ENCODE measurements around the gene NHSL1. TPM values are rescaled to one million over a fixed set of nuclear protein-coding genes. Genes with fewer than 3 reads are reported as not detected.

NHSL1 gene
- total and polyA plus RNA-seq, 2 donors (not counting 3 experiments of a cell fraction or from before 2014, with no cell fraction given), result 24.8 to 55.0 TPM

- Histone ChIP-seq H2AFZ (ENCODE audit: low read depth, low read length) (no peak overlapping the region), H3K27me3 (ENCODE audit: control insufficient read depth in 2 of 2, insufficient read depth in 2 of 2, low read length in 2 of 2) (no peaks in the 10 kb centered on the region), H4K20me1 (replicated peaks; ENCODE audit: control insufficient read depth, extremely low read depth, insufficient read depth, low read length) (no peaks in the 10 kb centered on the region), H3K9me3 (replicated peaks; ENCODE audit: control insufficient read depth, insufficient read depth, low read length) (no peaks in the 10 kb centered on the region), H3K9me1 (replicated peaks; ENCODE audit: control insufficient read depth, extremely low read depth, insufficient read depth, low read length) (no peaks in the 10 kb centered on the region), H3K36me3 (ENCODE audit: control insufficient read depth in 2 of 2, extremely low read depth in 1 of 2, insufficient read depth in 2 of 2, low read length in 2 of 2) (peaks cover 14 to 20% of the 10 kb centered on the region in 2 experiments), H3K4me3 (replicated peaks in 1 of 3; ENCODE audit: insufficient read depth in 1 of 3, low read depth in 1 of 3, low read length in 3 of 3) (no peak overlapping the region), H3K79me2 (ENCODE audit: control insufficient read depth, insufficient read depth, low read length) (peaks cover 4% of the 10 kb centered on the region), H3K9ac (replicated peaks; ENCODE audit: extremely low read depth, insufficient read depth, low read length) (no peak overlapping the region), H3K4me2 (ENCODE audit: insufficient read depth, low read length) (no peak overlapping the region), H3K27ac (ENCODE audit: insufficient read depth, low read depth, low read length) (peak overlapping the region; percentile 98), H3K4me1 (ENCODE audit: control insufficient read depth, extremely low read depth, insufficient read depth, low read length) (peaks cover 31% of the 10 kb centered on the region)
- intact Hi-C loops (cut with micrococcal nuclease) (loop anchor here (5.0 kb wide), 2 partner anchors 362 to 577 kb away; partner anchors contain the start of genes CCDC28A and REPS1), dilution Hi-C loops (cut with MboI; ENCODE audit: extremely low pct_ligation_motif_present, low sequenced_read_pairs) (no loop called here)
- TF ChIP-seq MYC (IDR thresholded peaks at IDR 0.05; ENCODE audit: low read depth, low read length) (no peak), FOS (IDR thresholded peaks at IDR 0.05; ENCODE audit: borderline replicate concordance, insufficient read depth, low read length) (no peak), CTCF (IDR thresholded peaks at IDR 0.05; ENCODE audit: extremely low read depth in 1 of 2, insufficient read depth in 1 of 2, low read depth in 1 of 2, low read length in 2 of 2) (no peak), POLR2AphosphoS5 (IDR thresholded peaks at IDR 0.05; ENCODE audit: insufficient read depth, low read depth, low read length) (no peak), GATA2 (IDR thresholded peaks at IDR 0.05; ENCODE audit: insufficient read depth, insufficient read length, low read depth, low read length) (no peak), POLR2A (IDR thresholded peaks at IDR 0.05; ENCODE audit: low read depth, low read length) (no peak), JUN (IDR thresholded peaks at IDR 0.05; ENCODE audit: borderline replicate concordance, insufficient read depth, insufficient read length, low read depth) (no peak), MAX (IDR thresholded peaks at IDR 0.05; ENCODE audit: insufficient read depth, insufficient read length) (no peak), EZH2 (IDR thresholded peaks at IDR 0.05; ENCODE audit: borderline replicate concordance, low read depth, low read length, severe bottlenecking) (no peak)
- ChIA-PET CTCF (no interaction called here), POLR2A (no interaction called here)
- no TSS peak for BruUV-seq (replicated peaks)
- DNase-seq (ENCODE audit: low read depth, low spot score), result no peak
- no peak for FAIRE-seq
Measured at GRCh38 chr6:138410048-138410735, 89.1 kb downstream of the NHSL1 start.

All from endothelial cell of umbilical vein (primary cell).